Right renal cortex interstitium (tissue), 3 donors: ENCODE data around the gene A1BG. TPM values are rescaled to one million over a fixed set of nuclear protein-coding genes. Genes with fewer than 3 reads are reported as not detected.
A peak's percentile ranks its signal among the peaks of the same experiment; 100 is the strongest.
"Not testable (repeated sequence)": the region's sequence is repeated elsewhere in the genome, so short reads cannot be mapped to it uniquely, and the experiment has no call there.

Experiments
- DNase-seq, 3 donors: peaks; one replicate each; pipeline ENCODE4 v3.0.0-alpha.2; 2013; ENCODE audit warnings: low read depth in 3 of 3, low spot score in 2 of 3
- polyA plus RNA-seq, 3 donors: library from polyadenylated mRNA; unstranded; fragments of 120-200 nt; gene quantifications; one replicate each; pipeline ENCODE4 v1.2.1, GENCODE V29; 2013; ENCODE audit not compliant: insufficient read length in 3 of 3

The A1BG gene
- polyA plus RNA-seq, 3 donors: 0.60 to 0.79 (median 0.76) TPM

DNA sequence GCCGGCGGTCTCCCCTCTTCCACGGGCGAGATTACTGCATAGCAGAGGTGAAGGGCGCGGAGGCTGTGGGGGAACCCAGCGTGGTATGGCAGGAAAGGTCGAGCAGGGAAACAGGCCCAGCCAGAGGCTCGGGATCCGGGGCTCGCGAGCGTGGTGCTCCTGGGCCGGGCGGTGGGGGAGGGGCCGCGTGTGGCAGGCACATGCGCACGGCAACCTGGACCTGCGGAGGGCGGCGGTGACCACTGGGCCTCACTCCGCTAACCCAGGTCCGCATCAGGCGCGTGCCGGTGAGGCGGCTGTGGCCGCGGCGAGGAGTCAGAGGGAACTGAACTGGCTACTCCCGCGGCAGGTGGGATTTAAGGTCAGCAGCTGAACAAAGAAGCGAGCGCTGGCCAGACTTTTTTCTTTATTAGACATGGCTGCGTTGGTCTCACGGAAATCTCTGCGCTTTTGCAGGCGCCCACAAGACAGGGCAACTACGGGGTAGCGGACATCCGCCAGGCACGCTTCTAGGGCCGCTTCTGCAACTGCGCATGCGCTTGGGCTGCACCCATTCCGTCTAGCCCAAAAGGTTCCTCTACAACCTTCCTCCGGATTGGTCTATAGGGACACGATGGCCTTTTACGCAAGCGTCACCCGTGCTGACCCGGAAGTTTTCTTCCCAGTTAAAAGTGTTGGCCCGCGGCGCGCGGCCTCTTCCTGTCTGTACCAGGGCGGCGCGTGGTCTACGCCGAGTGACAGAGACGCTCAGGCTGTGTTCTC is 33.5 kb upstream of the A1BG start, which contains the start of gene RPS5:
Gene RPS5 (plus strand): TSS at position 694 of the 762 bp plus-strand sequence. CDS start 869 bp downstream, outside the sequence.
- peak; percentile 94 to 97 (median 96) for DNase-seq

- DNase-seq: no peak
Observed at GRCh38 chr19:58385891-58386575, 32.7 kb upstream of the A1BG start.

DNA sequence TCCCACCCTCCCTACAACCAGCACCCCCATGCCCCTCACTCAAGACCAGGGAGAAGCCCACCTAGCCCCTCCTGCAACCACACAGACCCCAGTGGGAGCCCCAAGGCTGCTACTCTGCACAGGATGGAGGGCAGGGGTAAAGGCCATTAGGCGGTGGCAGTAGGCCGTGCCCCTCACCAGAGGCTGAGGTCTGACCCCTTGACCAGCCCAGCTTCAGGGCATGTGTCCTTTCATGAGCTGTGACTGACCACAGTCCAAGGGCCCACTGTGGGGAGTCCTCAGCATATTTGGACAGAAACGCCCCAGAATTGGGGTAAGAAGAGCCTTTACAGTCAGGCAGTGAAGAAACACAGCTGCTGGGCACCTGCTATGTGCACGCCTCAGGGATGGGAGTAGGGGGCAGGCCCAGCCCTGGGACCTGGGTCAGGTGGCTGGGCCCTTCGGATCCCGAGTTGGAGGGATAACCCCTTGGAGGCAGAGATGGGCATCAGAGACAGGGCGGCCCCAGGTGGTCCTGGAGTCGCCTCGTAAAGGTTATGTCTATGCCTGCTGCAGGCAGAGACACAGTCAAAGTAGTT is 32.1 kb upstream of the A1BG start:
- no peak for DNase-seq

GRCh38 chr19:58382997-58383603 is 29.8 kb upstream of the A1BG start:
- no peak for DNase-seq

DNA sequence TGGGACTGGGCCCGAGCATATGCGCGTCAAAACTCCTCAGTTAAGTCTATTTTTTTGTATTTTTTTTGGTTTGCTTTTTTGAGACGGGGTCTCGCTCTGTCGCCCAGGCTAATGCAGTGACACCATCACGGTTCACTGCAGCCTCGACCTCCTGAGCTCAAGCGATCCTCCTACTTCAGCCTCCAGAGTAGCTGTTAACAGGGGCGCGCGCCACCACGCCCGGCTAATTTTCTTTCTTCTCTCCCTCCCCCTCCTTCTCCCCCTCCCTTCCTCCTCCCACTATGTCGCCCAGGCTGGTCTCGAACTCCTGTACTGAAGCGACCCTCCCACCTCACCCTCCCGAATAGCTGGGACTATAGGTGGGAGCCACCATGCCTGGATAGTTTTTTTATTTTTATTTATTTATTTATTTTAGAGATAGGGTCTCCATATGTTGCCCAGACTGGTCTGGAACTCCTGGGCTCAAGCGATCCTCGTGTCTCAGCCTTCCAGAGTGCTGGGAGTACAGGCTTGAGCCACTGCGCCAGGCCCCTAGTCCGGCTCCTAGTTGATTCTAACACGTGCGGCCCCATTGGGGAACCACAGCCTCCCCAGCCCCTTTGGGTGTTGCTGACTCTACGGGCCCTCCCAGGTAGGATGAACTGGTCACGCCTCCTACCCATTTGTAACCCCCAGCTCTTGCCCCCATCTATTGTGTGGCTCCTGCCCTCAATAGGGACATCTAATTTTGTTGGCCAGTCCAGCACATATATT is 28.3 kb upstream of the A1BG start:
- no peak for DNase-seq

GRCh38 chr19:58380662-58381459 is 27.6 kb upstream of the A1BG start, which contains the start of gene ZNF837:
TSS of gene ZNF837 (minus strand) at chr19:58381030. CDS start at chr19:58369332, 11,698 bp downstream.
- peak; percentile 97 to 99 (median 98) for DNase-seq

DNA sequence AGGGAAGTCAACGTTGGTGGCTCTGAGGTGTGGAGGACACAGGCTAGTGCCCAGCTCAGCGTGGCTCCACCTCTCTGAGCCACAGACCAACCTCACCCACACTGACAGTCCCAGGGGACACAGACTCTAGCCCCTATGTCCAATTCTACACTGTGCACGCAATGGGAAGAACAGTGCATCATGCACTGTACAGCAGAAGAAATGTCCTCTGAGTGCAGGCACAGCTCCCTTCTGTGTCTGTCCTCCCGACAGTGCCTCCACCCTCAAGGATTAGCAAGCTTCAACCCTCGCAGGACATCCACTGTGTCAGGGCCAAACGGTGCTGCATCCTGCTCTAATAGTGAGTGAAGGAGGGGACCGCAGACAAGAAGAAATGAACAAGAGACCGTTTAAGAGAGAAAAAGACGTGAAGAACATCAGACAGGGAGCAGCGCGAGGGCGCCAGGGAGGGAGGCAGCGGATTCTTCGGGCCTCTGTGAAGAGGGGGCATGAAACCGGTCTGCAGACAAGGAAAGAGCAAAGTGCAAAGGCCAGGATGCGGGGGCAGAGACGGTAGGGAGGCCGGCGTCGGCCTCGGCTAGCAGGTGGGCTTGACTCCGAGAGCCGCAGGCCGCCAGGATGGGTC is 26.9 kb upstream of the A1BG start:
- DNase-seq: no peak

GRCh38 chr19:58379246-58379645 is 26.0 kb upstream of the A1BG start:
- no peak for DNase-seq

GRCh38 chr19:58376724-58377123 is 23.4 kb upstream of the A1BG start:
- not testable (repeated sequence) for DNase-seq

DNA sequence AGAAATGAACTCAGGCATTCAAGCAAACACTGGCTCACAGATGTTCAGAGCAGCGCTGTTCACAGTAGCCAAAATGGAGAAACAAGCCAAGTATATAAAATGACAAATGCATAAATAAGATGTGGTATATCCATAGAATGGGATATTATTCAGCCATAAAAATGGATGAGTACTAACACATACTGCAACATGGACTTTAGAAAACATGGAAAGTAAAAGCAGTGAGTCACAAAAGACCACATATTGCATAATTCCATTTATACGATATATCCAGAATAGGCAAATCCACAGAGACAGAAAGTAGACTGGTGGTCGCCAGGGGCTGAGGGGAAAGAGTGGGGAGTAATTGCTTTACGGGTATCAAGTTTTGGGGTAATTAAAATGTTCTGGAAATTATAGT is 20.9 kb upstream of the A1BG start:
- no peak for DNase-seq

DNA sequence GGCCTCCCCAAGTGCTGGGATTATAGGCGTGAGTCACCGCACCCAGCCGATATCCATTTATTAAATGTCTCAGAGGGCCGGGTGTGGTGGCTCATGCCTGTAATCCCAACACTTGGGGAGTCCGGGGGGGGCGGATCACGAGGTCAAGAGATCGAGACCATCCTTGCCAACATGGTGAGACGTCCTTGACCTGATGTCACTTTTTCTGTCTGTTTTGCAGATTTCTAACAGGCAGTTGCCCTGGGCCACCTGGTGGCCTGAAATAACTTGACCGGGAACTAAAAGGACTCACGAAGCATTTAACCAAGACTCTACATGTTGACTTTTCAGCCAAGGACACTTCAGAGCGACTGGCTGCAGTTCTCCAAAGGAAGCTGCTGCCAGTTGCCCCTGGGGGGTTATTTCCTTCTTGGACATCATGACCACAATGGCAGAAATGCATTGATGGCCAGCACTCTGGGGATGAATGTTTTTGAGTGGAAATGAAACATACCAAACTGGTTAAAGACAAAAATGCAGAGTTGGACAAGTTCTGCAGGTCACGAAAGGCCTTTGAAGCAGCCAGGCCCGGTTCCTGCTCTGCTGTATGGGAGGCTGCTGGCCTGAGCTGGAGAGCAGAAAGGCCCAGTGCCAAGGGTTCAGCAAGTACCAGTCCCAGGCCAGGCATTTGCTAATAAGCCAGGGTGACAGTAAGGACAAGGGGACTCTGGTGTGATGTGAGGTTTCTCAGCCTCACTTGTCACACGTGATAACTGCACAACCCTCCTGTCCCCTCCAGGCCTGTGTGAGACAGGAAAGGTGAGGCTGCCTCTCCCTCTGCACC is 19.2 kb upstream of the A1BG start:
- DNase-seq: no peak

DNA sequence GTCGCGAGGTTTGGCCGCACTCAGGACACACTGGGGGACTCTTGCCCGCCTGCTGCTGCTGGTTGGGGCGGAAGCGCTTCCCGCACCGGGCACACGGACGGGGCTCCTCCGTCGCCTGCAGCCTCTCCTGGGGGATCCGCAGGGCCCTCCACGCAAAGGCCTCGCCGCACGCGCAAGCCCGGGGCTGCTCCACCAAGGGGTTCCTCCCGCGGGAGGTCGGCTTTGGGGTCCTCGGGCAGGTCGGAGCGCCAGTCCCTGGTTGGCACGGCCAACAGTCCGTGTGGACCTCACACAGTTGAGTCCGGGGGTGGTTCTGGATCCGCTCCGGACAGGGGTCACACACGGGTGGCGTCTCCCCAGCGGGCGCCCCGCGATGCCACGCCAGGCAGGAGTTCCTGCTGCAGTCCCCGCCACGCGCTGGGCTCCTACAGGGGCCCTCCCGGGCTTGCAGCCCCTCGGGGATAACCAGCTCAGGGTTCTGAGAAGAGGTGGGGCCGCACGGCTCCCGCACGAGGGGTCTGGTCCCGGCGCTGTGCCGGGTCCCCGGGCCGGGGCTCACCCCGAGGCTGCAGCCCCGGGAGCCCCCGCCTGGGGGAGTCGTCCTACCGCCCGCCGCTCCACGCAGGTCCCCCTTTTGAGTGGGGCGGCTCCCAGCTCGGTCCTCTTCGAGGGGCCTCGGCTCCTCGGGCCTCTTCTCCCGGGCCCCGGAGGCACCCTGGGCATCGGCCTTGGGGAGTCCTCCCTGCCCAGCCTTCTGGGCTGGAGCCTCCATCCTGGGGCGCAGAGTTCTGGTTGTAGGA is 15.5 kb upstream of the A1BG start:
- DNase-seq: no peak

GRCh38 chr19:58367698-58368454 is 14.6 kb upstream of the A1BG start:
- DNase-seq: no peak

DNA sequence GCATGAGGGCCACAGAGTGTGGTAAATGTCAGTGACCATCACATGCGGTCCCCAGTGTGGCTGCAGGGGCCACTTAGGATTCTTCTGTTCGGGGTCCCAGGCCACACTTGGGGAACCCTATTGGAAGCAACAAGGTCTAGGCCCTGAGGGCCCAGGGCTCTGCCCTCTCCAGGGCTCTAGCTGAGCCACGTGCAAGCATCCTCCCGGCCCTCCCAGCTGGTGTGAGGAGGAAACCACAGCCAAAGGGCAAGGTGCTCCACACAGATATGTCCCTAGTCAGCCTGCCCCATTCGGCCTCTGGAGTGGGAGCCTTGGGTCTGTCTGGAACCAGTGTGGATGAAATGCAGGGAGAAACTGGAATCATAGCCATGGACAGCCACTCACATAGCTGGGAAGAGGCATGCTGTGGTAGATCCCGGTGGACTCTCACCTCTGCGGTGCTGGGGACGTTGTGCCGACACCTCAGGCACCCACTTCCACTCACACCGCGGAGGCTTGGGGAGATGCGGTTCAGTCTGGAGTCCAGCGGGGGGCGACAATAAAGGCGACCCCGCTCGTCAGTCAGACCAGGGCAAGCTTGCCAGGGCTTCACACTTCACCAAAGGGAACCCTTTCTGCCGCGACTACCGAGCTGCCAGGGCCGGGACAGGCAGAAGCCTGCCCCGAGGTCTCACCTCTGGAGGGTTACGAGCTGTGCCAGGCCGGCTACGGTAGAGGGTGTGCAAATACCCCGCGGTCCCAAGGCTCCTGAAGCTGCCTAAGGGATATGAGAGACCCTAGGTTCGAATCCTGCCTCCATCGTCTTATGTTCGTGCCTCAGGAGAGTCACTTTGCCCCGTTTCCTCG is 13.5 kb upstream of the A1BG start:
- DNase-seq: no peak

GRCh38 chr19:58364146-58364545 is 10.9 kb upstream of the A1BG start:
- DNase-seq: no peak
